Smooth muscle cell (in vitro differentiated cells): ENCODE measurements around the gene MUSTN1. TPM values are rescaled to one million over a fixed set of nuclear protein-coding genes. Genes with fewer than 3 reads are reported as not detected.

Source experiments
- DNase-seq: peaks from one replicate; lab custom pipeline; 2025; ENCODE audit not compliant: unreplicated experiment; lab: John Stamatoyannopoulos, UW
- H2AFZ ChIP-seq: fragments of 200-600 bp; sonication (generic); 2 replicates; pipeline ENCODE4 v1.6.0; 2016; ENCODE audit warnings: antibody characterized with exemption, low read depth, mild to moderate bottlenecking
- H3F3A ChIP-seq: fragments of 200-600 bp; sonication (generic); 2 replicates; pipeline ENCODE4 v1.6.0; 2017; ENCODE audit warnings: antibody characterized with exemption, low read depth
- H3K27ac ChIP-seq: fragments of 200-600 bp; sonication (generic); 2 replicates; pipeline ENCODE4 v1.5.1; 2016; ENCODE audit warnings: low read depth, mild to moderate bottlenecking
- H3K27me3 ChIP-seq: fragments of 200-600 bp; sonication (generic); 2 replicates; pipeline ENCODE4 v1.6.1; 2016; ENCODE audit warnings: low read depth, mild to moderate bottlenecking
- H3K36me3 ChIP-seq: fragments of 200-600 bp; sonication (generic); 2 replicates; pipeline ENCODE4 v1.5.1; 2016; ENCODE audit warnings: low read depth
- H3K4me1 ChIP-seq: fragments of 200-600 bp; sonication (generic); 2 replicates; pipeline ENCODE4 v1.5.1; 2016; ENCODE audit warnings: low read depth
- H3K4me2 ChIP-seq: fragments of 200-600 bp; sonication (generic); 2 replicates; pipeline ENCODE4 v1.6.0; 2016; ENCODE audit warnings: mild to moderate bottlenecking
- H3K4me3 ChIP-seq: fragments of 200-600 bp; sonication (generic); 2 replicates; pipeline ENCODE4 v1.5.1; 2016; ENCODE audit warnings: mild to moderate bottlenecking
- H3K79me2 ChIP-seq: fragments of 200-600 bp; sonication (generic); 2 replicates; pipeline ENCODE4 v1.6.0; 2016; ENCODE audit warnings: low read depth, mild to moderate bottlenecking
- H3K9ac ChIP-seq: fragments of 200-600 bp; sonication (generic); 2 replicates; pipeline ENCODE4 v1.6.0; 2016; ENCODE audit warnings: low read depth
- H3K9me3 ChIP-seq: fragments of 200-600 bp; sonication (generic); replicated peaks from 2 replicates; pipeline ENCODE4 v1.5.1; 2016; ENCODE audit warnings: low read depth
- H4K20me1 ChIP-seq: fragments of 200-600 bp; sonication (generic); 2 replicates; pipeline ENCODE4 v1.6.0; 2016; ENCODE audit warnings: low read depth
- WGBS: methylation state at CpG from one replicate; pipeline ENCODE4 v1.1.7; 2016; ENCODE audit warnings: low lambda C conversion rate; 5-methylcytosine and 5-hydroxymethylcytosine counted together
- polyA plus RNA-seq: library from polyadenylated mRNA; unstranded; fragments of >200 nt; fragmentation: Nextera tagmentation; extraction: Ambion mirVana; gene quantifications from 2 replicates; pipeline ENCODE4 v1.2.1, GENCODE V29; 2016
- total RNA-seq: library from RNA; depleted of rRNA; stranded (reverse); fragments of >200 nt; gene quantifications from 2 replicates; pipeline ENCODE4 v1.2.3, GENCODE V29; 2014
- TF ChIP-seq, protein P1 (sequence below): fragments of 200-600 bp; sonication (generic); IDR thresholded peaks from 2 replicates; pipeline ENCODE4 v1.5.1; 2017; ENCODE audit warnings: borderline replicate concordance, mild to moderate bottlenecking, antibody characterized with exemption; ENCODE audit not compliant: insufficient read depth, poor library complexity, severe bottlenecking

Gene MUSTN1
- total and polyA plus RNA-seq, 2 experiments from 2014 or later: 0.30 to 2.2 TPM

DNA sequence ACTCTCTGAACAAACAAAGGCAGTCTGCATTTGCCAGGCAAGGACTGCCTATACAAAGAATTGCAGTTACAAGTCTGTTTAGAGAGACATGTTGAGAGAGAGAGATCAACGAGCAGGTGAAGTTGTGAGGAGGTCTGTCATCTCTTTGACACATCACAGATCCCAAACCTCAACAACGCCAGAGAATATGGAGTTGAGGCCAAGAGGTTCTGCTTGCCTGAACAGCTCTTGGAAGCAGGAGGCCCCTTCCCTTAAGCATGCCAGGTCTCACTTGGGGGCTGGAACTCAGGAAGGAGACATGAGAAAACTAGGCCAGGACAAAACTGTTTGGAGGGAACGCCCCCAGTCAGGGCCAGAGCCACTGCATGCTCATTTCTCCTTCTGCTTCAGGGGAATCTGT lies 22.3 kb upstream of the MUSTN1 start:
- no peak for DNase-seq
- 92% methylated on average over 3 of the region's 3 CpGs for WGBS
- TF ChIP-seq, protein P1, sequence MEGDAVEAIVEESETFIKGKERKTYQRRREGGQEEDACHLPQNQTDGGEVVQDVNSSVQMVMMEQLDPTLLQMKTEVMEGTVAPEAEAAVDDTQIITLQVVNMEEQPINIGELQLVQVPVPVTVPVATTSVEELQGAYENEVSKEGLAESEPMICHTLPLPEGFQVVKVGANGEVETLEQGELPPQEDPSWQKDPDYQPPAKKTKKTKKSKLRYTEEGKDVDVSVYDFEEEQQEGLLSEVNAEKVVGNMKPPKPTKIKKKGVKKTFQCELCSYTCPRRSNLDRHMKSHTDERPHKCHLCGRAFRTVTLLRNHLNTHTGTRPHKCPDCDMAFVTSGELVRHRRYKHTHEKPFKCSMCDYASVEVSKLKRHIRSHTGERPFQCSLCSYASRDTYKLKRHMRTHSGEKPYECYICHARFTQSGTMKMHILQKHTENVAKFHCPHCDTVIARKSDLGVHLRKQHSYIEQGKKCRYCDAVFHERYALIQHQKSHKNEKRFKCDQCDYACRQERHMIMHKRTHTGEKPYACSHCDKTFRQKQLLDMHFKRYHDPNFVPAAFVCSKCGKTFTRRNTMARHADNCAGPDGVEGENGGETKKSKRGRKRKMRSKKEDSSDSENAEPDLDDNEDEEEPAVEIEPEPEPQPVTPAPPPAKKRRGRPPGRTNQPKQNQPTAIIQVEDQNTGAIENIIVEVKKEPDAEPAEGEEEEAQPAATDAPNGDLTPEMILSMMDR: no peak

DNA sequence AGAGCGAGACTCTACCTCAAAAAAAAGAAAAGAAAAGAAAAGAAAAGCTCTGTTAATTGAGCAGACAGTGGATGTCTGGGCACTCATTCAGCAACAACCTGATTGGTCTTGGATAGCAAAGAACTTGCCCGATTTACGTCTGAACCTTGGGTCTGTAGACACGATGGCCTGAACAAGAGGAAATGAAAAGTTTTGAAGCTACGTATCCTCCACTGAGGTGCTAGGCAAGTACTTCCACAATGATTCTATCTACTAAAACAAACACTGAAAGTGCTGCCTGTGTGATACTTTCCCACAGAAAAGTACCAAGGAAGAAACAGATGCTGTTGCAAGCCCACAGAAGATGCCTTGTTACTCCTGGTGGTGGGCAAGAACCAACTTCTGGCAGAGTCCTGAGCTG lies 21.8 kb upstream of the MUSTN1 start:
- 99% methylated on average over 5 of the region's 5 CpGs for WGBS

More for the DNA sequence above, 22.3 kb upstream of the MUSTN1 start:
- Histone ChIP-seq H3K4me2 (no peak overlapping the region), H2AFZ (no peak overlapping the region), H3K27me3 (no peaks in the 10 kb centered on the region), H3K9me3 (no peaks in the 10 kb centered on the region), H3K27ac (no peak overlapping the region), H3K4me1 (no peaks in the 10 kb centered on the region), H3K36me3 (no peaks in the 10 kb centered on the region), H3F3A (no peaks in the 10 kb centered on the region), H3K4me3 (no peak overlapping the region), H3K9ac (no peak overlapping the region), H3K79me2 (no peaks in the 10 kb centered on the region), H4K20me1 (peaks cover 40% of the 10 kb centered on the region)

DNA sequence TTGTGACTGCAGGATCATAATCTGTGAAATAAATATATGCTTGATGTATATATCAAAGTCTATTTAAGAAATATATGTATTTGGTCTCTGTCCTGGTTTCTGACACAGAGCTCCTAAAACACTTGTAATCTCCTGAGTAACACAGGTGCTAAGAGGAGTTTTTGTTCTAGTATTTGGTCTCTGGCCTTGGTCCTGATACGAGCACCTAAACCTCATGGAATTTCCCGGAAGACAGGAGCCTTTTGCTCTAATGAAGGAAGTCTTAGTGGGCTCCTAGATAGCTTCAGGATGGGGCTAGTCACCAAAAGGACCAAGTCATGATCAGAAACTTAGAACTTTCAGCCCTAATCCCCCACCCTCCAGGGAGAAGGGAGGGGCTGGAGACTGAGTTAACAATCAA lies 19.2 kb upstream of the MUSTN1 start:
- H3K4me2 ChIP-seq: no peak overlapping the region
- H4K20me1 ChIP-seq: peaks cover 40% of the 10 kb centered on the region
- H3K4me1 ChIP-seq: no peaks in the 10 kb centered on the region
- H3K27ac ChIP-seq: no peak overlapping the region
- WGBS: 92% methylated on average over 2 of the region's 2 CpGs
- H3K27me3 ChIP-seq: no peaks in the 10 kb centered on the region
- TF ChIP-seq, protein P1: no peak
- H3K36me3 ChIP-seq: no peaks in the 10 kb centered on the region
- no peak for DNase-seq
- H3K4me3 ChIP-seq: no peak overlapping the region
- H3K9me3 ChIP-seq: no peaks in the 10 kb centered on the region
- H3K79me2 ChIP-seq: no peaks in the 10 kb centered on the region
- H3K9ac ChIP-seq: no peak overlapping the region
- H2AFZ ChIP-seq: no peak overlapping the region
- H3F3A ChIP-seq: no peaks in the 10 kb centered on the region

More for the DNA sequence above, 21.8 kb upstream of the MUSTN1 start:
- no peak overlapping the region for H3K4me3 ChIP-seq
- no peak overlapping the region for H2AFZ ChIP-seq
- H3K79me2 ChIP-seq: no peaks in the 10 kb centered on the region
- no peaks in the 10 kb centered on the region for H3F3A ChIP-seq
- H3K9ac ChIP-seq: no peak overlapping the region
- H3K9me3 ChIP-seq: no peaks in the 10 kb centered on the region
- H3K27me3 ChIP-seq: no peaks in the 10 kb centered on the region
- H3K4me2 ChIP-seq: no peak overlapping the region
- TF ChIP-seq, protein P1: no peak
- no peak overlapping the region for H3K27ac ChIP-seq
- H3K36me3 ChIP-seq: no peaks in the 10 kb centered on the region
- DNase-seq: no peak
- no peaks in the 10 kb centered on the region for H3K4me1 ChIP-seq
- peaks cover 40% of the 10 kb centered on the region for H4K20me1 ChIP-seq

DNA sequence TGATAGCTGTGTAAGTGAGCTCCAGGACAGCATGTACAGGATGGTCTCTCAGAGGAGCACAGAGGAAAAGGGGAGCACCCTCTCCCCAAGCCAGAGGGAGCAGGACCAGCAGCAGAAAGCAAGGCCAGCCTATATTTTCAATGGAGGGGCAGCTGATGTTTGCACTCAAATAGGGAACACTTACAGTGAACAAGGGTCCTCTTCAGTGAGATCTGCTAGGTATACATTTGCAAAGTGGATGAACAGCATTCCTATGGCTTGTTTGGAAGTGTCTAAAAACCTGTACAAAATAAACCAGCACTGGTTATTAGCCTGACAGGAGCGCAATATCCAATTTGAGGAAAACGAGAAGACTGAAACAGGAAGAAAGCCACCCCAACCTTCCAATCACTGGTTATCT lies 17.6 kb upstream of the MUSTN1 start:
- 76% methylated on average over 2 of the region's 2 CpGs for WGBS

More for the DNA sequence above, 17.6 kb upstream of the MUSTN1 start:
- H3K4me1 ChIP-seq: no peaks in the 10 kb centered on the region
- H3K9me3 ChIP-seq: no peaks in the 10 kb centered on the region
- H3K4me3 ChIP-seq: no peak overlapping the region
- DNase-seq: no peak
- no peak overlapping the region for H3K27ac ChIP-seq
- H3K9ac ChIP-seq: no peak overlapping the region
- no peaks in the 10 kb centered on the region for H3F3A ChIP-seq
- no peaks in the 10 kb centered on the region for H3K27me3 ChIP-seq
- no peak overlapping the region for H3K4me2 ChIP-seq
- TF ChIP-seq, protein P1: no peak
- no peaks in the 10 kb centered on the region for H3K79me2 ChIP-seq
- peaks cover 28% of the 10 kb centered on the region for H4K20me1 ChIP-seq
- H3K36me3 ChIP-seq: no peaks in the 10 kb centered on the region
- no peak overlapping the region for H2AFZ ChIP-seq
